ENCODE measurements around the gene ENO3. TPM values are rescaled to one million over a fixed set of nuclear protein-coding genes. Genes with fewer than 3 reads are reported as not detected.

The ENO3 gene
- total RNA-seq, 2 experiments from 2014 or later = 31.3 to 34.0 TPM

GRCh38 chr17:4994081-4994595 lies 43.2 kb downstream of the ENO3 start:
- peaks cover 16% of the 10 kb centered on the region for H3K36me3 Mint-ChIP-seq (ENCODE audit: low read depth)
- POLR2A ChIA-PET = no interaction called here
- DNase-seq (no peak), ATAC-seq (no peak)
- no peak for TF ChIP-seq CTCF (IDR thresholded peaks at IDR 0.05)
- H3K27me3 Mint-ChIP-seq = peaks cover 1% of the 10 kb centered on the region
- H3K4me1 Mint-ChIP-seq (ENCODE audit: low read depth) = peaks cover 24% of the 10 kb centered on the region
- H3K9me3 Mint-ChIP-seq = no peaks in the 10 kb centered on the region
- CTCF ChIA-PET = interaction anchor here (1.0 to 1.3 kb wide), 2 partner anchors 13 to 85 kb away, joined by 3 read pairs; no protein-coding TSS in a partner anchor
- H3K4me3 Mint-ChIP-seq = no peak overlapping the region
- intact Hi-C loops (cut with micrococcal nuclease) = no loop called here
- no peak overlapping the region for H3K27ac Mint-ChIP-seq

GRCh38 chr17:4997302-4998026 lies 46.5 kb downstream of the ENO3 start, which contains the start of the genes INCA1 and KIF1C:
TSS of gene INCA1 (minus strand) at chr17:4997522. CDS start at chr17:4994437, 3,085 bp downstream.
TSS of gene KIF1C (plus strand) at chr17:4997950. CDS start at chr17:5000247, 2,297 bp downstream.
- Mint-ChIP-seq H3K4me1 (ENCODE audit: low read depth) (peaks cover 17% of the 10 kb centered on the region), H3K27ac (peak within 1 kb of the TSS; percentile 71), H3K36me3 (ENCODE audit: low read depth) (peaks cover 13% of the 10 kb centered on the region), H3K4me3 (peak within 1 kb of the TSS; percentile 79), H3K27me3 (peaks cover 1% of the 10 kb centered on the region), H3K9me3 (no peaks in the 10 kb centered on the region)
- TF ChIP-seq CTCF (IDR thresholded peaks at IDR 0.05) = no peak
- intact Hi-C loops (cut with micrococcal nuclease) = no loop called here
- CTCF ChIA-PET = interaction anchor here (1.1 to 1.9 kb wide), 6 partner anchors 11 to 64 kb away, joined by 3 to 6 read pairs (median 4); no protein-coding TSS in a partner anchor
- POLR2A ChIA-PET = interaction anchor here (0.7 to 1.7 kb wide), 11 partner anchors 8 to 66 kb away, joined by 3 to 11 read pairs (median 5); partner anchors contain the start of gene PFN1
- DNase-seq = peak; percentile 93
- ATAC-seq = peak; percentile 98

- Mint-ChIP-seq H3K4me3 (peak overlapping the region; percentile 79), H3K4me1 (ENCODE audit: low read depth) (peaks cover 17% of the 10 kb centered on the region), H3K36me3 (ENCODE audit: low read depth) (peaks cover 13% of the 10 kb centered on the region), H3K27ac (peak overlapping the region; percentile 25), H3K27me3 (peaks cover 1% of the 10 kb centered on the region), H3K9me3 (no peaks in the 10 kb centered on the region)
- CTCF ChIA-PET = interaction anchor here (1.1 to 1.9 kb wide), 5 partner anchors 11 to 32 kb away, joined by 3 to 6 read pairs (median 4); no protein-coding TSS in a partner anchor
- peak; percentile 3 for ATAC-seq
- POLR2A ChIA-PET = interaction anchor here (0.9 to 1.7 kb wide), 8 partner anchors 9 to 58 kb away, joined by 3 to 11 read pairs (median 5); partner anchors contain the start of genes PFN1, RNF167 and SLC52A1
- no peak for TF ChIP-seq CTCF (IDR thresholded peaks at IDR 0.05)
- intact Hi-C loops (cut with micrococcal nuclease) = no loop called here
- DNase-seq = peak; percentile 32
These were observed 47.3 kb downstream of the ENO3 start for GRCh38 chr17:4998027-4998731.

- Mint-ChIP-seq H3K9me3 (no peaks in the 10 kb centered on the region), H3K27ac (no peak overlapping the region), H3K4me3 (peak overlapping the region; percentile 79), H3K27me3 (peaks cover 1% of the 10 kb centered on the region), H3K36me3 (ENCODE audit: low read depth) (peaks cover 20% of the 10 kb centered on the region), H3K4me1 (ENCODE audit: low read depth) (peaks cover 17% of the 10 kb centered on the region)
- intact Hi-C loops (cut with micrococcal nuclease) = no loop called here
- no peak for TF ChIP-seq CTCF (IDR thresholded peaks at IDR 0.05)
- ATAC-seq (no peak), DNase-seq (peak; percentile 32)
- ChIA-PET POLR2A (interaction anchor here (0.9 to 1.7 kb wide), 4 partner anchors 13 to 58 kb away, joined by 3 to 7 read pairs (median 6); partner anchors contain the start of genes PFN1, RNF167 and SLC52A1), CTCF (interaction anchor here (0.7 kb wide), 1 partner anchor 64 kb away, joined by 4 read pairs; no protein-coding TSS in a partner anchor)
These were observed 48.0 kb downstream of the ENO3 start for GRCh38 chr17:4998732-4999429.
